Epithelial cell of prostate (primary cell): Measurements from ENCODE around the gene CYP21A2.
"Not testable (repeated sequence)": the region's sequence is repeated elsewhere in the genome, so short reads cannot be mapped to it uniquely, and the experiment has no call there.

Experiments used
- DNase-seq: peaks from one replicate; pipeline ENCODE4 v3.0.0-alpha.2; 2011; ENCODE audit warnings: low read depth, low spot score
- H3K27ac ChIP-seq: fragments of 450-650 bp; 2 replicates; pipeline ENCODE4 v1.5.1; 2017; ENCODE audit warnings: mild to moderate bottlenecking

CYP21A2 gene

GRCh38 chr6:32028631-32029030 lies 9.6 kb upstream of the CYP21A2 start:
- not testable (repeated sequence) for H3K27ac ChIP-seq, DNase-seq

GRCh38 chr6:32029553-32029952 lies 8.7 kb upstream of the CYP21A2 start:
- not testable (repeated sequence) for DNase-seq

GRCh38 chr6:32035283-32036013 lies 2.8 kb upstream of the CYP21A2 start:
- DNase-seq, H3K27ac ChIP-seq: not testable (repeated sequence)

More at GRCh38 chr6:32029553-32029952, 8.7 kb upstream of the CYP21A2 start:
- not testable (repeated sequence) for H3K27ac ChIP-seq

GRCh38 chr6:32037136-32037535 lies 1.1 kb upstream of the CYP21A2 start:
- not testable (repeated sequence) for DNase-seq, H3K27ac ChIP-seq

GRCh38 chr6:32038878-32039277 lies 663 bp downstream of the CYP21A2 start:
- H3K27ac ChIP-seq, DNase-seq: not testable (repeated sequence)

- H3K27ac ChIP-seq, DNase-seq: not testable (repeated sequence)
Observed at GRCh38 chr6:32039321-32040274, 1.4 kb downstream of the CYP21A2 start.

GRCh38 chr6:32040299-32041049 lies 2.3 kb downstream of the CYP21A2 start:
- not testable (repeated sequence) for H3K27ac ChIP-seq, DNase-seq

- not testable (repeated sequence) for H3K27ac ChIP-seq, DNase-seq
Observed at GRCh38 chr6:32041050-32041321, 2.8 kb downstream of the CYP21A2 start.

GRCh38 chr6:32041385-32041784 lies 3.2 kb downstream of the CYP21A2 start:
- DNase-seq, H3K27ac ChIP-seq: not testable (repeated sequence)

GRCh38 chr6:32042276-32042675 lies 4.1 kb downstream of the CYP21A2 start:
- not testable (repeated sequence) for DNase-seq, H3K27ac ChIP-seq

- not testable (repeated sequence) for DNase-seq, H3K27ac ChIP-seq
Observed at GRCh38 chr6:32043589-32044380, 5.6 kb downstream of the CYP21A2 start.

GRCh38 chr6:32044916-32045315 lies 6.7 kb downstream of the CYP21A2 start:
- not testable (repeated sequence) for H3K27ac ChIP-seq, DNase-seq

GRCh38 chr6:32045811-32046449 lies 7.7 kb downstream of the CYP21A2 start:
- DNase-seq = no peak
- H3K27ac ChIP-seq = no peak overlapping the region

GRCh38 chr6:32046450-32047083 lies 8.4 kb downstream of the CYP21A2 start:
- no peak for DNase-seq
- no peak overlapping the region for H3K27ac ChIP-seq

GRCh38 chr6:32047084-32047478 lies 8.9 kb downstream of the CYP21A2 start:
- no peak for DNase-seq
- H3K27ac ChIP-seq = no peak overlapping the region

- DNase-seq = no peak
- H3K27ac ChIP-seq = no peak overlapping the region
Observed at GRCh38 chr6:32047539-32047854, 9.3 kb downstream of the CYP21A2 start.

GRCh38 chr6:32047855-32048766 lies 9.9 kb downstream of the CYP21A2 start:
- DNase-seq = no peak
- H3K27ac ChIP-seq = no peak overlapping the region

GRCh38 chr6:32049149-32049548 lies 10.9 kb downstream of the CYP21A2 start:
- not testable (repeated sequence) for H3K27ac ChIP-seq, DNase-seq
